CD1c-positive myeloid dendritic cell (primary cell): ENCODE results near the gene CELA1.

Source experiments
- DNase-seq: peaks from one replicate; pipeline ENCODE4 v3.0.0-alpha.2; 2016; ENCODE audit errors: extremely low spot score

Gene CELA1

GRCh38 chr12:51374856-51375255, 28.4 kb upstream of the CELA1 start:
- DNase-seq, result no peak

DNA sequence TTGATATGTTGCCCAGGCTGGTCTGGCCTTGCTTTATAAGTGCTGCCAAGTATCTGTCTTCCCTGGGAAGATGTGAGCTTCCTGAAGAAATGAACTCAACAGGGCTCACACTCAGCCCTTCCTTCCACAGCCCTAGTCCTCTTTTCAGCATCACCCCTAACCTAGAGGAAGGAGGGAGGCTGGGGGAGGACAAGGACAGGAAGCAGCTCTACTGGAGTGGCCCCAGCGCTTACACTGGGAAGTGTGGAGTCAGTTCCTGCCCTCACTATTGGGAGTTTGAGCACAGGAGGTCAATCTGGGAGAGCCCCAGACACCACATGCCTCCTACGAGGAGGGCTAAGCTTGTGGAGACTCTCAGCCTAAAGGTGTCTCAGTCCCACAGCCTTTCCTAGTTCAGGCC, 27.9 kb upstream of the CELA1 start:
- no peak for DNase-seq

- DNase-seq, result peak; percentile 77
Measured at GRCh38 chr12:51373187-51373586, 26.7 kb upstream of the CELA1 start.

DNA sequence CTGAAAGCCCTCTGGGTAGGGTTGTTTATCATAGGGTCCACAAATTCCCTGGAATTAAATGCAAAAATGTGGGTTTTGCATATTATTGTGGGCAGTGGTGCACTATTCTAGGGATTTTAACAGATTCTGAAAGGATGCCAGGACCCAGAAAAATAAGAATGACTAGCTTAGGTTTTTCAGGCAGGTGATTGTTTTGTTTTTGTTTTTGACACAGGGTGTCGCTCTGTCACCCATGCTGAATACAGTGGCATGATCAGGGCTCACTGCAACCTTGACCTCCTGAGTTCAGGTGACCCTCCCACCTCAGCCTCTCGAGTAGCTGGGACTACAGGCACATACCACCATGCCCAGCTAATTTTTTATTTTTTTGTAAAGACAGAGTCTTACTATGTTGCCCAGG, 25.5 kb upstream of the CELA1 start:
- DNase-seq, result no peak

- DNase-seq, result peak; percentile 4
Measured at GRCh38 chr12:51371295-51371953, 24.9 kb upstream of the CELA1 start.

- DNase-seq, result no peak
Measured at GRCh38 chr12:51370667-51371066, 24.2 kb upstream of the CELA1 start.

GRCh38 chr12:51369581-51369980, 23.1 kb upstream of the CELA1 start:
- no peak for DNase-seq

DNA sequence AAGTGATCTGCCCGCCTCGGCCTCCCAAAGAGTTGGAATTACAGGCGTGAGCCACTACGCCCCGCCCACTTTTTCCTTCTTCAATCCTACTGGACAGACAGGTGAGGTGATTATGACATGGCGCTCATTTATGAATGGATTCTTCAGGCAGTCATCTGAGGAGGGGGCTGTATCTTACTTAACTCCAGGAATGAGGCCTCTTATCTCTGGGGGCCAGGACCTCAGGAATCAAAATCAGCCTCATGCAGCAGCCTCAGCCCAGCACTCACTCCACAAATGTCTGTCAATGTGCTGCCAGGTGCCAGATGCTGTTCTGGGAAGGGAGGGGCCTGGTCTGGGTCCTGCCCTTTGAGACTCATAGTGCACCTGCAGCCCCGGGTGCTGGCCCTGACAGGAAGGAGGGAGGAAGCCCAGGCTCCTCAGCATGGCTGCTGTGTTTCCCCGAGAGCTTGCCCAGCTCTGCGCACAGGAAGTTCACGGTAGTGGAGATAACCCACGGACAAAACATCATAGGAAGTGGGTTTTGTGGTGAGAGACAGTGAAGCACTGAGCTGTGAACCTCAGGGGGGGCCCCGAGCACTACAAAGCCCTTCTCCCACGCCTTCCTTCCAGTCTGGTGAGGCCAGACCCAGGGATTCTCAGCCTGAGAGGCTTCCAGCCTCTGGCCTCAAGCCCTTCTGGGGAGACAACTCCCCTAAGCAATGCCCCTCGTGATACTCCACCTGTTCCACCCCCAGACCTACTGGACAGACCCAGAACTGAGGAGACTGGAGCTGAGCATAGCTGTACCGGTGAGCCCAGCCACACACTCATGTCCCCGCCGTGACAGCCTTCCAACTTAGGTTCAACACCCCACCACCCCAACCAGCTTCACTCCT, 22.4 kb upstream of the CELA1 start:
- DNase-seq, result peak; percentile 90

- DNase-seq, result no peak
Measured at GRCh38 chr12:51365276-51365675, 18.8 kb upstream of the CELA1 start.

DNA sequence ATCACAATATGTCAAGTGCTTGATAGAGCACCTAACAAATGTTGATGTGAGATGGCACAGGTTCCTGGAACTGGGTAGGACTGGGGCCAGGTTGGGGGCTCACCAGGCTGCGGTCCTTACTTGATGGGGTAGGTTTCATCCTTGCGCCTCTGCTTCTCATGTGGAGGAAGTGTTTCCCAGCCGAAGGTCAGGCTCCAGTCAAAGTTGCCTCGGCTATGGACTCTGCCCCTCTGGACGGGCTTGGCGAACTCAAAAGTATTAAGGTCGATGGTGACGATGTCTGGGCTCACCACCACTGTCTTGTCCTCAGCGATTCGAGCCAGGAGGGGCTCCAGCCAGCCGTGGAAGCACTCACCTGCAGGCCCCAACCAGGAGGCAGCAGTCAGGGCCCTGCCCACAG, 17.5 kb upstream of the CELA1 start:
- DNase-seq, result no peak

DNA sequence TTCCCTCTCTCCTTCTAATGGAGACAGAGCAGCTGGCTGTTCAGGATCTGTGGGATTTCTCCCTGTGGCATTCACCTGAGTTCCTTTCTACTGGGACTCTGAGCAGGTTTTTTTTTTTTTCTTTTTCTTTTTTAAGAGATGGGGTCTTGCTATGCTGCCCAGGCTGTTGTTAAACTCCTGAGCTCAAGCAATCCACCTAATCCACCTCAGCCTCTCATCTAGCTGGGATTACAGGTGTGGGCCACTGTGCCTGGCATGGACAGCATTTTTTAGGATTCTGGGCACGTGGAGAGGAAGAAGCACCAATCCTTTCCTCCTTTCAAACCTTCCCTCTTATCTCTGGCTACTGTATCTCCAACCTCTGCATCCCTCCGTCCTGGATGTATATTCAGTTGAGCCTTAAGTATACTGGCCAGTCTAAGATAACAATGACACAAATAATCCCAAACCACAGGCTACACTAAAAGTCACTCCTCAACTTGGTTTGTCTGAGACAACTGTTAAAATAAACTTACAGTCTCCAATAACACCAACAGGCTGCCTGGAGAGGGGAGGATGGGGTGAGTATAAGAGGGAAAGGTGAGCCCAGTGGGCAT, 16.4 kb upstream of the CELA1 start:
- no peak for DNase-seq

DNA sequence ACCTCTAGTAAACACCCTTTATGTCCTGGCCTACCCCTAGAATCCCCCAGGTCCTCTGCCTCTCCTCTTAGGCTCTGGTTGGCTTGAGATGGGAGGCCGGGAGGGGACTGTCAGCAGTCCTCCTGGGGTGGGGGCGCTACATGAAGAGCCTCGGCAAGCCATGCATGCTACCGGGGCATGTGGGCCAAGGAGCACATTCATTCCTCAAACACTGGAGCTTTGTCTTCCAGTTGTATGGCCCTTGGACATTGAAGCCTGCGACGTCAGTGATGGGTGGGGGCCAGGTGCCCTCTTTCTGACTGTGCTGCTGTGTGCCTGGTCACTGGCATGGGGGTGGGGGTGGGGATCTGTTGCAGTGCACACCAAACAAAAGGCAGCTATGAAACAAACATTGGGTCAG, 15.8 kb upstream of the CELA1 start:
- DNase-seq, result no peak

DNA sequence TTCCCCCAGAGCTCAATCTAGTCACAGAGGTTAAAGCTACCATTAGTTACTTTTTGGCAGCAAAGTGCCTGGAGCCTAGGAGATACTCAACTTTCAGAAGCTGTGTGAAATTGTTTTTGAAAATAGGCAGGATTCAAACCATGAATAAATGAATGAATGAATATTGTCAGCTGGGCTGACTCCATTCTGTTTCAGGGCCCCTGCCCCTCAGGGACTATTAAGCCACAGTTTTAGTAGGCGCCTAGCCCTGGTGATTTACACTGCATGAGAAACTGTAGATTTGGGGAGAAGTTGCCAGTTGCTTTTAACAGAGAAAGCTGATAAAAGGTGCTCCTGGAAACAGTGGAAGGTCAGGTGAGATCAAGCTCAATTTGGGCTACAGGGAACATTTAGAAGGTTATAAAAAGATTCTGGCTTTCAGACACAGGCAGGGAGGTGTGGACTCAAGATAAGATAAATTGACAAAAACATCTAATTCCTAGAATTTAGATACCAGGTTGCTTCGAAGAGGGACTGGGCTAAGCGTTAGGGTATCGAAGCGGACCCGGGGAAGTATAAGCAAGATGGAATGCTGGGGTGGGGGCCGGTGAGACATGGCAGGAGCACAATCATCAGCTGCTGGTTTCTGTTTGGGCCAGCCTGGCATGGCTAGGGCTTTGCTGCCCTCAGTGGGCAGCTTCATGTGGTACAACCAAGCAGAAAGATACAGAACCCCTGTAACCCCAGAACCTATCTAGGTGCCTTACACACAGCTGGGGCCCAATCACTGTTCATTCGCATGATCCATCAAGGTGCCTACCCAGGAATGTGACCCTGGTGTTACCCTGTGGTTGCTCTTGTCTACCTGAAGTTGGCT, 14.9 kb upstream of the CELA1 start:
- DNase-seq, result no peak

DNA sequence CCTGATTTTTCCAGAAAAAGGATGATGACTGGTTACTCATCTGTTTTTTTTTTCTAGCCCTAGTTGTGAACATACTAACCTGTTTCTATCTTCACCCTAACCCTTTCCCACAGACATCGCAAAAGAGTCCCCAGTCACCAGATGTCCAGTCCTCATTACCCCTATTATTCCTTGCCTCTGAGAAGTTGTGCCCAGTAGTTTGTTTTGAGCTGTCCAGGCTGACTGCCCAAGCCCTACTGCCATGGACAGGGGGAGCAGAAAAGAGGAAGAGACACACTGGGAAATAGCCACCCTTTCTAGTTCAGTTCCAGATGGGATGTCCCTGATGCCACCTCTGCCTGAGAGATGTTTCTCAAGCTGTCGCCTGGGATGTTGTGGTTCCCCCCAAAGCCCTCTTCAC, 13.8 kb upstream of the CELA1 start:
- no peak for DNase-seq

DNA sequence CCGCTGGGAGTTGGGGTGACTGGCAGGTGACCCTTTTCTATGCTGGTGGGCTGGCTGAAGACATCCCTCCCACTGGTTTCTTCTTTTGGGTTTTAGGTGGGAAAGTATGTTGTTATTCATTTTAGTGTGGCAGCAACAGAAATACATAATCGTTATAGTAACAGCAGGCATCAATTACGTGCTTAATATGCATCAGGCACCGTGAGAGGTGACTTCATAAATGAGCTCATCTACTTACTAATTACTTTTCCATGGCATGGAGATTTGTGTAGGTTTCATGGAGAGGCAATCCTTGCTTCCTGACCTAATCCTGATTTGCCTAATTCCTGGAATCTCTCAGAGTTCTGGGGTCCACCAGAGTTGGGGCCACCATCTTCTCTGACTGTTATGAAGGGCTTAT, 13.4 kb upstream of the CELA1 start:
- DNase-seq, result no peak

- DNase-seq, result no peak
Measured at GRCh38 chr12:51358496-51358895, 12.0 kb upstream of the CELA1 start.

- DNase-seq, result no peak
Measured at GRCh38 chr12:51357374-51358047, 11.0 kb upstream of the CELA1 start.

DNA sequence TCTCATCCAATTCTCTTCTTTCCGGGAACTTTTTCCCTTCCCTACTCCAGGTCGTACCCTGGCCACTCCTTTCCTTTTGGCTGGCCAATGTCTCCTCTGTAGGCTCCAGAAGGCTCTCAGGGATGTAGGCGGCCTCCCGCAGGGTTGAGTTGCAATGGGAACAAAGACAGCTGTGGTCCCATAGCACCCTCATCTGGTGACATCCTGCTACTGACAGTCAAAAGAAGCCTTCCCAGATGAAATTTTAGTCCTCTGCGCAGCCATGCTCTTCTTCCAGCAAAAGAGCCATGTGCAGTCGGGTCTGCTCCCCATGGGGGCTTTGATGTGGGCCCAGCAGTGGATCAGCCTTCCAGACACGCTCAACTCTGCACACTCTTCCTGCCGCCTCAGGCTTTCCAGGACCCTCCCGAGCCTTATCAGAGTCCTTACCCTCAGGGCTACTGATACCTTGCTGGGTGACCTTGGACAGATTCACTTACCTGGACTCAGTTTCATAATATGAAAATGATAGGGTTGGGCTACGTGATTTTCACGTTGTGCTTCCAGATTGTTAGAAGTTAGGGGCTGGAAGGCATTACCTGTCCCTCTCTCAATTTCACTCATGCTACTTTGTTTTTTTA, 5.5 kb upstream of the CELA1 start:
- DNase-seq, result peak; percentile 56

DNA sequence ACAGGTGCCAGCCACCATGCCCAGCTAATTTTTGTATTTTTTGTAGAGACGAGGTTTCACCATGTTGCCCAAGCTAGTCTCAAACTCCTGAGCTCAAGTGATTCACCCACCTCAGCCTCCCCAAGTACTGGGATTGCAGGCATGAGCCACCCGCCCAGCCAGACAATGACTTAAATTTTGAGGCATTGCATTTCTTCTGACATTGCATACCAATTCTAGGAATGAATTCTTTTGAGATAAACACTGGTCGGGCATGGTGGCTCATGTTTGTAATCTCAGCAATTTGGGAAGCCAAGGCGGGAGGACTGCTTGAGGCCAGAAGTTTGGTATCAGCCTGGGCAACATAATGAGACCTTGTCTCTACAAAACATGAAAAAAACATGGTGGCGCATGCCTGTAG, 2.5 kb upstream of the CELA1 start:
- DNase-seq, result no peak

GRCh38 chr12:51348116-51348515, 1.6 kb upstream of the CELA1 start:
- no peak for DNase-seq

- DNase-seq, result no peak
Measured at GRCh38 chr12:51345681-51346080, 798 bp downstream of the CELA1 start.
